Liver (tissue), 9 donors: Measurements from ENCODE around the gene AFAP1. TPM values are rescaled to one million over a fixed set of nuclear protein-coding genes. Genes with fewer than 3 reads are reported as not detected.

Experiments used
- DNase-seq: peaks from one replicate; pipeline ENCODE4 v3.0.0-alpha.2; 2017; ENCODE audit warnings: low spot score
- H3K27ac ChIP-seq, 2 donors: one replicate each; pipeline ENCODE4 v1.7.0; 2013; ENCODE audit warnings: inconsistent platforms in 2 of 2, low read length in 2 of 2, control low read depth in 1 of 2, low read depth in 1 of 2, mild to moderate bottlenecking in 1 of 2
- H3K27me3 ChIP-seq, 4 donors: one replicate each; pipeline versions ENCODE4 v1.6.1 to v1.7.0; 2013; ENCODE audit warnings: low read length in 3 of 4, inconsistent platforms in 1 of 4, mild to moderate bottlenecking in 1 of 4, moderate library complexity in 1 of 4; ENCODE audit not compliant: control insufficient read depth in 4 of 4, insufficient read depth in 4 of 4
- H3K36me3 ChIP-seq, 4 donors: one replicate each; pipeline versions ENCODE4 v1.6.1 to v1.7.0; 2013; ENCODE audit warnings: low read length in 3 of 4, mild to moderate bottlenecking in 3 of 4, low read depth in 1 of 4, moderate library complexity in 1 of 4; ENCODE audit not compliant: control insufficient read depth in 4 of 4, insufficient read depth in 3 of 4
- H3K4me1 ChIP-seq, 4 donors: one replicate each; pipeline versions ENCODE4 v1.6.1 to v1.7.0; 2013; ENCODE audit warnings: low read length in 3 of 4, mild to moderate bottlenecking in 3 of 4, moderate library complexity in 1 of 4; ENCODE audit not compliant: control insufficient read depth in 4 of 4, insufficient read depth in 4 of 4
- H3K4me3 ChIP-seq, 3 donors: one replicate each; pipeline versions ENCODE4 v1.6.1 to v1.7.0; 2013; ENCODE audit warnings: low read length in 3 of 3, control low read depth in 1 of 3, low read depth in 1 of 3, mild to moderate bottlenecking in 1 of 3
- H3K9ac ChIP-seq, 2 donors: one replicate each; pipeline ENCODE4 v1.7.0; 2013; ENCODE audit warnings: low read length in 2 of 2, mild to moderate bottlenecking in 2 of 2, moderate library complexity in 2 of 2, control low read depth in 1 of 2, low read depth in 1 of 2
- H3K9me3 ChIP-seq, 4 donors: one replicate each; pipeline versions ENCODE4 v1.6.1 to v1.7.0; 2013; ENCODE audit warnings: low read length in 3 of 4; ENCODE audit not compliant: control insufficient read depth in 4 of 4
- CTCF ChIP-seq: fragments of 150-350 bp; IDR thresholded peaks from 2 replicates; pipeline ENCODE4 v1.5.1; 2017; ENCODE audit warnings: improper control_type of control experiment, low read depth, low read length; ENCODE audit not compliant: missing input control
- EGR1 ChIP-seq, 2 donors: IDR thresholded peaks; 2 replicates each; pipeline ENCODE4 v1.6.1; 2016 to 2018; ENCODE audit warnings: antibody characterized with exemption in 2 of 2, low read depth in 2 of 2
- FOXA1 ChIP-seq: IDR thresholded peaks from 2 replicates; pipeline ENCODE4 v1.6.1; 2016; ENCODE audit warnings: antibody characterized with exemption
- GABPA ChIP-seq, 2 donors: IDR thresholded peaks in 1 of 2; conservative IDR thresholded peaks in 1 of 2; 2 replicates each; pipeline ENCODE4 v1.6.1; 2016; ENCODE audit warnings: antibody characterized with exemption in 2 of 2, mild to moderate bottlenecking in 1 of 2, moderate library complexity in 1 of 2
- HNF4A ChIP-seq, 2 donors: conservative IDR thresholded peaks; 2 replicates each; pipeline ENCODE4 v1.6.1; 2016; ENCODE audit warnings: antibody characterized with exemption in 2 of 2, mild to moderate bottlenecking in 2 of 2
- HNF4G ChIP-seq: IDR thresholded peaks from 2 replicates; pipeline ENCODE4 v1.6.1; 2016; ENCODE audit warnings: antibody characterized with exemption
- JUND ChIP-seq, 2 donors: IDR thresholded peaks; 2 replicates each; pipeline ENCODE4 v1.6.1; 2016; ENCODE audit warnings: antibody characterized with exemption in 2 of 2
- MAX ChIP-seq: IDR thresholded peaks from 2 replicates; pipeline ENCODE4 v1.6.1; 2016; ENCODE audit warnings: antibody characterized with exemption
- NR2F2 ChIP-seq: IDR thresholded peaks from 2 replicates; pipeline ENCODE4 v1.6.1; 2016; ENCODE audit warnings: antibody characterized with exemption
- RAD21 ChIP-seq, 2 donors: IDR thresholded peaks; 2 replicates each; pipeline ENCODE4 v1.6.1; 2016; ENCODE audit warnings: antibody characterized with exemption in 2 of 2, mild to moderate bottlenecking in 2 of 2
- REST ChIP-seq: IDR thresholded peaks from 2 replicates; pipeline ENCODE4 v1.6.1; 2016; ENCODE audit warnings: antibody characterized with exemption, mild to moderate bottlenecking
- RXRA ChIP-seq, 2 donors: IDR thresholded peaks; 2 replicates each; pipeline ENCODE4 v1.6.1; 2017 to 2018; ENCODE audit warnings: antibody characterized with exemption in 2 of 2, mild to moderate bottlenecking in 1 of 2
- TAF1 ChIP-seq: conservative IDR thresholded peaks from 2 replicates; pipeline ENCODE4 v1.6.1; 2016; ENCODE audit warnings: antibody characterized with exemption, mild to moderate bottlenecking
- YY1 ChIP-seq: IDR thresholded peaks from 2 replicates; pipeline ENCODE4 v1.6.1; 2016; ENCODE audit warnings: antibody characterized with exemption, mild to moderate bottlenecking
- ZBTB33 ChIP-seq: IDR thresholded peaks from 2 replicates; pipeline ENCODE4 v1.6.1; 2016; ENCODE audit warnings: antibody characterized with exemption
- WGBS: extraction: QIAGEN DNeasy Blood & Tissue Kit; methylation state at CpG from one replicate; pipeline ENCODE4 v1.1.7; 2013; 5-methylcytosine and 5-hydroxymethylcytosine counted together
- polyA plus RNA-seq, 2 donors: library from polyadenylated mRNA; stranded (reverse) in 1 of 2; unstranded in 1 of 2; fragments of 200-250 nt in 1 of 2; fragments of >200 nt in 1 of 2; fragmentation: Nextera tagmentation in 1 of 2; extraction: Ambion mirVana in 1 of 2; gene quantifications; one replicate each; pipeline versions ENCODE4 v1.2.1 to v1.2.3, GENCODE V29; 2013 to 2015
- total RNA-seq, 2 donors: library from RNA; depleted of rRNA; stranded (reverse); fragments of >200 nt; gene quantifications; one replicate each; pipeline ENCODE4 v1.2.3, GENCODE V29; 2014
- donor health status: healthy.
- donor health status: healthy.
- donor health status: healthy.
- donor health status: healthy.
- donor health status: healthy.

AFAP1 gene
- total and polyA plus RNA-seq, 4 donors: 0.40 to 3.2 (median 1.6) TPM

- Histone ChIP-seq H3K9me3 (no peaks in the 10 kb centered on the region), H3K9ac (no peak overlapping the region), H3K27me3 (no peaks in the 10 kb centered on the region), H3K36me3 (no peaks in the 10 kb centered on the region), H3K4me3 (no peak overlapping the region), H3K27ac (no peak overlapping the region), H3K4me1 (no peaks in the 10 kb centered on the region)
- no peak for TF ChIP-seq RAD21 (IDR thresholded peaks at IDR 0.05)
- no peak for TF ChIP-seq EGR1 (IDR thresholded peaks at IDR 0.05; ENCODE audit: low read depth in 2 of 2)
- no peak for TF ChIP-seq TAF1
- TF ChIP-seq YY1: no peak
- TF ChIP-seq REST: no peak
- no peak for TF ChIP-seq ZBTB33
- no peak for TF ChIP-seq HNF4G
- no peak for TF ChIP-seq JUND (IDR thresholded peaks at IDR 0.05)
- TF ChIP-seq NR2F2: no peak
- no peak for TF ChIP-seq GABPA (IDR thresholded peaks at IDR 0.05 in 1 of 2, conservative IDR thresholded peaks at IDR 0.05 in 1 of 2)
- no peak for TF ChIP-seq HNF4A (conservative IDR thresholded peaks at IDR 0.05)
- TF ChIP-seq FOXA1: no peak
- TF ChIP-seq RXRA (IDR thresholded peaks at IDR 0.05): no peak
- no peak for TF ChIP-seq CTCF
- WGBS: 100% methylated on average over 1 of the region's 1 CpG
- DNase-seq: no peak
Observed at GRCh38 chr4:7727749-7728148, 211.9 kb downstream of the AFAP1 start.

- DNase-seq: no peak
- no peaks in the 10 kb centered on the region for H3K9me3 ChIP-seq
- no peak overlapping the region for H3K27ac ChIP-seq
- no peaks in the 10 kb centered on the region for H3K27me3 ChIP-seq
- H3K4me3 ChIP-seq: no peak overlapping the region
- no peak overlapping the region for H3K9ac ChIP-seq
- no peaks in the 10 kb centered on the region for H3K36me3 ChIP-seq
- 88% methylated on average over 22 of the region's 22 CpGs for WGBS
- TF ChIP-seq MAX (no peak), YY1 (no peak)
- H3K4me1 ChIP-seq: no peaks in the 10 kb centered on the region
Observed at GRCh38 chr4:7726665-7727413, 212.8 kb downstream of the AFAP1 start.
